H1 (cell line): ENCODE measurements around the gene MST1R. TPM values are rescaled to one million over a fixed set of nuclear protein-coding genes. Genes with fewer than 3 reads are reported as not detected.

Source experiments
- CTCF ChIA-PET: fragments of 300-600 bp; sonication (Branson Sonifier 250); formaldehyde crosslinking; loops from one replicate; lab custom pipeline; 2021; ENCODE audit not compliant: partially characterized antibody; lab: Charles Lee
- POLR2A ChIA-PET: fragments of 300-600 bp; sonication (Branson Sonifier 250); formaldehyde crosslinking; loops from one replicate; lab custom pipeline; 2021; ENCODE audit warnings: inconsistent platforms; ENCODE audit not compliant: partially characterized antibody; lab: Charles Lee
- DNase-seq, 2 experiments: peaks; one replicate each; pipeline versions ENCODE4 v3.0.0 to v3.0.0-alpha.2; 2010 to 2022; ENCODE audit warnings: low spot score in 2 of 2, low read depth in 1 of 2, mixed read lengths in 1 of 2
- FAIRE-seq: peaks from 2 replicates; lab custom pipeline; 2011; peaks lifted over from hg19 to GRCh38; lab: Jason Lieb, UNC
- H2AFZ ChIP-seq: 2 replicates; pipeline ENCODE4 v1.8.1; 2012; ENCODE audit warnings: low read length, inconsistent platforms
- H2AK5ac ChIP-seq: 2 replicates; pipeline ENCODE4 v1.6.1; 2013; ENCODE audit warnings: low read depth, low read length
- H2BK120ac ChIP-seq: replicated peaks from 2 replicates; pipeline ENCODE3; 2013; ENCODE audit warnings: low read depth, low read length, inconsistent platforms
- H2BK12ac ChIP-seq: 2 replicates; pipeline ENCODE4 v1.6.1; 2013; ENCODE audit warnings: low read depth, low read length
- H2BK15ac ChIP-seq: 2 replicates; pipeline ENCODE4 v1.6.1; 2013; ENCODE audit warnings: low read length
- H2BK20ac ChIP-seq: 2 replicates; pipeline ENCODE4 v1.6.1; 2013; ENCODE audit warnings: low read length
- H2BK5ac ChIP-seq: 2 replicates; pipeline ENCODE4 v1.6.1; 2013; ENCODE audit warnings: low read depth, low read length
- H3K14ac ChIP-seq: 2 replicates; pipeline ENCODE4 v1.6.1; 2013; ENCODE audit warnings: inconsistent platforms; ENCODE audit not compliant: insufficient read length
- H3K18ac ChIP-seq: 2 replicates; pipeline ENCODE4 v1.6.1; 2013; ENCODE audit warnings: low read length; ENCODE audit errors: extremely low read depth
- H3K23ac ChIP-seq: 2 replicates; pipeline ENCODE4 v1.6.1; 2013; ENCODE audit warnings: inconsistent platforms; ENCODE audit not compliant: insufficient read length
- H3K23me2 ChIP-seq: 2 replicates; pipeline ENCODE4 v1.6.1; 2013; ENCODE audit warnings: low read depth, low read length
- H3K27ac ChIP-seq: 2 replicates; pipeline ENCODE4 v1.6.1; 2011; ENCODE audit warnings: low read depth, low read length, inconsistent platforms
- H3K27me3 ChIP-seq, 4 experiments: replicated peaks in 1 of 4; 1 replicate in 1 of 4; 2 replicates in 3 of 4; pipeline versions ENCODE4 v1.6.1 to v1.8.1; 2011 to 2013; ENCODE audit warnings: low read length in 3 of 4, mild to moderate bottlenecking in 3 of 4, inconsistent platforms in 2 of 4, mixed read lengths in 2 of 4, moderate library complexity in 1 of 4; ENCODE audit not compliant: control insufficient read depth in 3 of 4, insufficient read depth in 3 of 4; ENCODE audit errors: extremely low read depth in 1 of 4
- H3K36me3 ChIP-seq, 4 experiments: 2 replicates each; pipeline versions ENCODE4 v1.6.1 to v1.8.1; 2011 to 2013; ENCODE audit warnings: mild to moderate bottlenecking in 4 of 4, low read length in 3 of 4, moderate library complexity in 2 of 4, control low read depth in 1 of 4, inconsistent platforms in 1 of 4; ENCODE audit not compliant: insufficient read depth in 4 of 4, control insufficient read depth in 2 of 4
- H3K4ac ChIP-seq: replicated peaks from 2 replicates; pipeline ENCODE3; 2013; ENCODE audit warnings: low read length, low read depth, mixed read lengths, inconsistent platforms; ENCODE audit not compliant: insufficient read length
- H3K4me1 ChIP-seq, 4 experiments: replicated peaks in 1 of 4; 1 replicate in 1 of 4; 2 replicates in 3 of 4; pipeline versions ENCODE4 v1.6.1 to v1.8.1; 2011 to 2013; ENCODE audit warnings: low read length in 3 of 4, inconsistent platforms in 2 of 4, mixed read lengths in 1 of 4; ENCODE audit not compliant: insufficient read depth in 4 of 4, control insufficient read depth in 3 of 4
- H3K4me2 ChIP-seq, 2 experiments: 2 replicates each; pipeline versions ENCODE4 v1.6.1 to v1.8.1; 2011 to 2013; ENCODE audit warnings: low read depth in 2 of 2, low read length in 2 of 2, control low read depth in 1 of 2, inconsistent platforms in 1 of 2, mild to moderate bottlenecking in 1 of 2; ENCODE audit not compliant: insufficient read depth in 1 of 2
- H3K4me3 ChIP-seq, 4 experiments: fragments of 200-600, 300-600 bp in 1 of 4; sonication (generic), shearing (Covaris generic), sonication (Bioruptor Twin) in 1 of 4; 2 replicates each; pipeline versions ENCODE4 v1.5.1 to v1.8.1; 2011 to 2016; ENCODE audit warnings: low read length in 4 of 4, low read depth in 3 of 4, control low read depth in 2 of 4, inconsistent platforms in 2 of 4, mild to moderate bottlenecking in 2 of 4, mixed read lengths in 1 of 4, moderate library complexity in 1 of 4; ENCODE audit not compliant: insufficient read depth in 2 of 4; ENCODE audit errors: extremely low read depth in 1 of 4
- H3K56ac ChIP-seq: replicated peaks from 2 replicates; pipeline ENCODE3; 2013; ENCODE audit warnings: low read depth, mild to moderate bottlenecking, mixed read lengths, low read length, inconsistent platforms; ENCODE audit not compliant: insufficient read length
- H3K79me1 ChIP-seq: 2 replicates; pipeline ENCODE4 v1.6.1; 2013; ENCODE audit warnings: low read depth, low read length, control low read depth
- H3K79me2 ChIP-seq, 2 experiments: 2 replicates each; pipeline versions ENCODE4 v1.6.1 to v1.8.1; 2012 to 2013; ENCODE audit warnings: low read length in 2 of 2, mild to moderate bottlenecking in 2 of 2, inconsistent platforms in 1 of 2; ENCODE audit not compliant: insufficient read depth in 2 of 2, control insufficient read depth in 1 of 2
- H3K9ac ChIP-seq, 4 experiments: replicated peaks in 1 of 4; 1 replicate in 1 of 4; 2 replicates in 3 of 4; pipeline versions ENCODE4 v1.6.1 to v1.8.1; 2011 to 2013; ENCODE audit warnings: low read depth in 3 of 4, low read length in 3 of 4, control low read depth in 2 of 4, mild to moderate bottlenecking in 2 of 4, moderate library complexity in 2 of 4, inconsistent platforms in 1 of 4; ENCODE audit errors: extremely low read depth in 1 of 4
- H3K9me3 ChIP-seq, 2 experiments: 2 replicates each; pipeline versions ENCODE4 v1.6.1 to v1.8.1; 2012 to 2013; ENCODE audit warnings: mild to moderate bottlenecking in 2 of 2, moderate library complexity in 2 of 2, control low read depth in 1 of 2, inconsistent platforms in 1 of 2, low read depth in 1 of 2, low read length in 1 of 2, mixed read lengths in 1 of 2; ENCODE audit not compliant: insufficient read depth in 2 of 2
- H4K20me1 ChIP-seq, 2 experiments: replicated peaks in 1 of 2; 2 replicates each; pipeline versions ENCODE3 to v1.8.1; 2011 to 2013; ENCODE audit warnings: inconsistent platforms in 2 of 2, low read length in 2 of 2, mild to moderate bottlenecking in 1 of 2; ENCODE audit not compliant: insufficient read depth in 2 of 2, control insufficient read depth in 1 of 2
- H4K5ac ChIP-seq: 2 replicates; pipeline ENCODE4 v1.6.1; 2013; ENCODE audit warnings: low read length, low read depth, mixed read lengths, inconsistent platforms; ENCODE audit not compliant: insufficient read length
- H4K8ac ChIP-seq: 2 replicates; pipeline ENCODE4 v1.8.0; 2013; ENCODE audit warnings: mild to moderate bottlenecking, moderate library complexity, low read length, inconsistent platforms; ENCODE audit not compliant: insufficient read depth; ENCODE audit errors: extremely low read depth
- H4K91ac ChIP-seq: replicated peaks from 2 replicates; pipeline ENCODE3; 2013; ENCODE audit warnings: low read length, mixed read lengths, inconsistent platforms; ENCODE audit not compliant: insufficient read length
- BRCA1 ChIP-seq: IDR thresholded peaks from 2 replicates; pipeline ENCODE4 v1.6.1; 2012; ENCODE audit warnings: low read depth, low read length, improper control_type of control experiment
- CHD2 ChIP-seq: IDR thresholded peaks from 2 replicates; pipeline ENCODE4 v1.6.1; 2012; ENCODE audit warnings: low read length, improper control_type of control experiment
- CTBP2 ChIP-seq: IDR thresholded peaks from 2 replicates; pipeline ENCODE4 v1.7.0; 2011; ENCODE audit warnings: borderline replicate concordance, mild to moderate bottlenecking, moderate library complexity, mixed read lengths, low read length; ENCODE audit not compliant: insufficient read depth, insufficient read length
- CTCF ChIP-seq, 3 experiments: IDR thresholded peaks; 1 replicate in 2 of 3; 2 replicates in 1 of 3; pipeline versions ENCODE4 v1.5.1 to v1.6.1; 2011; ENCODE audit warnings: low read length in 3 of 3, mild to moderate bottlenecking in 3 of 3, inconsistent platforms in 2 of 3, low read depth in 1 of 3, moderate library complexity in 1 of 3; ENCODE audit not compliant: insufficient read depth in 1 of 3; ENCODE audit errors: control extremely low read depth in 1 of 3
- KDM4A ChIP-seq: IDR thresholded peaks from one replicate; pipeline ENCODE4 v1.7.1; 2012; ENCODE audit warnings: low read depth, mild to moderate bottlenecking, moderate library complexity, low read length, inconsistent platforms; ENCODE audit not compliant: severe bottlenecking
- PHF8 ChIP-seq: fragments of 200-600 bp; sonication (generic); conservative IDR thresholded peaks from 2 replicates; pipeline ENCODE4 v1.7.1; 2012; ENCODE audit warnings: low read depth, mild to moderate bottlenecking, inconsistent platforms, low read length, moderate library complexity
- RBBP5 ChIP-seq: IDR thresholded peaks from 2 replicates; pipeline ENCODE4 v1.7.1; 2012; ENCODE audit warnings: low read depth, mild to moderate bottlenecking, inconsistent platforms, low read length, moderate library complexity, borderline replicate concordance
- RNF2 ChIP-seq: fragments of 200-900, 300-1000 bp; sonication (generic); IDR thresholded peaks from 2 replicates; pipeline ENCODE4 v1.7.1; 2016; ENCODE audit warnings: borderline replicate concordance, low read depth, mild to moderate bottlenecking, antibody characterized with exemption, low read length; ENCODE audit not compliant: poor library complexity, severe bottlenecking; ENCODE audit errors: missing control alignments
- SUZ12 ChIP-seq: fragments of 200-600 bp; sonication (generic); IDR thresholded peaks from 2 replicates; pipeline ENCODE4 v1.6.1; 2012; ENCODE audit warnings: mild to moderate bottlenecking, inconsistent platforms, low read length, moderate library complexity, mixed read lengths
- TCF12 ChIP-seq: IDR thresholded peaks from 2 replicates; pipeline ENCODE4 v1.6.1; 2011; ENCODE audit warnings: low read depth, mild to moderate bottlenecking, low read length
- WGBS, 2 experiments: shearing (Covaris generic) in 1 of 2; methylation state at CpG; one replicate each; pipeline versions ENCODE4 v1.1.6 to v1.1.7; 2013 to 2015; ENCODE audit warnings: low lambda C conversion rate in 2 of 2, mixed read lengths in 2 of 2, inconsistent platforms in 1 of 2, low coverage in 1 of 2, missing lambda C conversion rate in 1 of 2; ENCODE audit not compliant: insufficient replicate concordance in 2 of 2, insufficient coverage in 1 of 2, insufficient read length in 1 of 2; ENCODE audit errors: extremely low coverage in 1 of 2, missing lambda C conversion rate in 1 of 2; 5-methylcytosine and 5-hydroxymethylcytosine counted together
- polyA plus RNA-seq, 7 experiments: library from polyadenylated mRNA; depleted of rRNA in 3 of 7; stranded (reverse) in 5 of 7; unstranded in 2 of 7; fragments of >200 nt in 5 of 7; fragments of 200-250 nt in 2 of 7; gene quantifications; 1 replicate in 5 of 7; 2 replicates in 1 of 7; 4 replicates in 1 of 7; pipeline versions ENCODE4 v1.2.1 to v1.2.3, GENCODE V29; 2011 to 2013; ENCODE audit warnings: missing spikeins in 2 of 7, mixed read lengths in 2 of 7
- total RNA-seq: library from RNA; stranded (reverse); fragmentation: NEBNext Ultra II Directional; extraction: Animal tissue kit (Norgen Biotek cat#: 25700); gene quantifications from 2 replicates; pipeline ENCODE4 v1.2.1, GENCODE V29; 2021

The MST1R gene
- total and polyA plus RNA-seq, 2 of the 8 experiments (the other 6 are each of a cell fraction or from before 2014, with no cell fraction given): 4.8 to 7.6 TPM

- Histone ChIP-seq H3K9me3 (no peaks in the 10 kb centered on the region), H4K5ac (no peak overlapping the region), H3K27ac (no peak overlapping the region), H3K27me3 (no peaks in the 10 kb centered on the region), H2BK15ac (0 out of 2 replicates have a peak overlapping the region, but pooled peaks have one; percentile 1), H3K4ac (no peak overlapping the region), H3K4me2 (peak overlapping the region in 1 of 2 experiments; percentile 33; a peak in 2 of 4 replicates), H3K79me2 (no peaks in the 10 kb centered on the region), H3K4me1 (peaks cover 2 to 9% (median 5%) of the 10 kb centered on the region in 4 experiments; a peak in 5 of 7 replicates), H2BK20ac (no peak overlapping the region), H2AK5ac (no peak overlapping the region), H2AFZ (peak overlapping the region; percentile 95; the same call in 1 of the 2 replicates), H4K20me1 (no peaks in the 10 kb centered on the region), H2BK5ac (no peak overlapping the region), H4K8ac (no peak overlapping the region), H3K23me2 (no peaks in the 10 kb centered on the region), H3K56ac (no peak overlapping the region), H3K14ac (no peak overlapping the region), H3K18ac (no peak overlapping the region), H3K4me3 (no peak overlapping the region), H4K91ac (no peak overlapping the region), H3K23ac (no peak overlapping the region), H3K9ac (no peak overlapping the region), H3K79me1 (no peaks in the 10 kb centered on the region), H2BK120ac (peak overlapping the region; percentile 7), H3K36me3 (no peaks in the 10 kb centered on the region), H2BK12ac (peak overlapping the region; percentile 32; the same call in 1 of the 2 replicates)
- FAIRE-seq (peak; percentile 19), DNase-seq (peak in 1 of 2 experiments; percentile 71)
- ChIA-PET CTCF (interaction anchor here (0.5 to 4.4 kb wide), 14 partner anchors 9 to 294 kb away, joined by 3 to 36 read pairs (median 4); partner anchors contain the start of gene RBM6), POLR2A (interaction anchor here (0.5 to 1.3 kb wide), 4 partner anchors 9 to 274 kb away, joined by 3 to 17 read pairs (median 3); partner anchors contain the start of gene RBM6)
- WGBS, 2 experiments: 19% methylated on average over 1 of the region's 1 CpG; no CpG with 5 or more reads in 1 of the 2 experiments
- TF ChIP-seq RBBP5 (no peak), CTBP2 (no peak), RNF2 (no peak), SUZ12 (no peak), TCF12 (no peak), CHD2 (no peak), PHF8 (no peak), CTCF (IDR thresholded peaks at IDR 0.05; ENCODE audit: control extremely low read depth in 1 of 3, insufficient read depth in 1 of 3, low read depth in 1 of 3, low read length in 3 of 3) (peak; percentile 21 to 57 (median 54)), BRCA1 (no peak), KDM4A (no peak)
These were observed 27.2 kb upstream of the MST1R start for GRCh38 chr3:49930922-49931321.
